HG03097 (cell line): ENCODE data around the gene AFF1.
"Not testable (repeated sequence)": the region's sequence is repeated elsewhere in the genome, so short reads cannot be mapped to it uniquely, and the experiment has no call there.

Source experiments
- ATAC-seq: cut with Tn5 transposase; IDR thresholded peaks from one replicate; pipeline ENCODE4 v1.9.1; 2021; ENCODE audit not compliant: unreplicated experiment, low FRiP score

The AFF1 gene

DNA sequence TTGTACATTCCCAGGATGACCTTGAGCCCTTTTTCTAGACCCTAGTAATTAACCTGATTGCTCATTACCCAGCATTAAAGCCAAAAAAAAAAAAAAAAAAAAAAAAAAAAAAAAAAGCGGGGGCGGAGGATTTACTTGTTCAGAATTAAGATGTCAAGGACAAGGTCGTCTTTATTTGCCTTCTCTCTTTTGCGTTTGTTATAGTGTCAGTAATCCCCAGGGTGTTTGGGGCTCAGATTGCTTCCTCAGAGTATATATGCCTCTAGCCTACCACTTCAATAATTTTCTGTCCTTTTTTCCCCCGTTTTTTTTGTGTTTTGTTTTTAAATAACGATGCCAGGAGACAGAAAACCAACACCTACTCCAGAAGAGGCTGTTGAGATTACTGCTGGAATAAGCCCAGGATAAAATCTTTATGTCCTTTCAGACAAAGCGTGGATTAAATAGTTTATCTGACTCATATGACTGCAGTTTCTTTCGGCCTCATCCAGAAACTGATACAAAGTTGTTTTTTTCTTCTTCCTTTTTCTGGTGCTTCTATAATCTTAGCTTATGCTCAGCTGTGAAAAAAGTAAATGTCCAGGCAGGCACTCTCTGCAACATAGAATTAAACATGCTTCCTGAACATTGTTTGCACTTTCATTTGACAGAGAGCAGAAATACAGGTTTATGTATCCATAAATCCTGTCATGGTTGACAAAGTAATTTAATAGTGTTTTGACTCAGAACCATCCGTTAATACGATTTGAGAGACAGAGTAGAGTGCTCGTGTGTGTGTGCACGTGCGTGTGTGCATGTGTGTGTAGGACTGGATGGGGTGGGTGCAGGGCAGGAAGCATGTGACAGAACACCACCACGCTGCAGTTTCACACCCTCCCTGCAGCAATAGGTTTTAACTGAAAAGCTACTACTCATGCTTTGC is 138.6 kb downstream of the AFF1 start:
- ATAC-seq = peak; percentile 88

GRCh38 chr4:87074121-87074488 is 139.3 kb downstream of the AFF1 start:
- ATAC-seq = no peak

- no peak for ATAC-seq
Observed at GRCh38 chr4:87075876-87076275, 141.1 kb downstream of the AFF1 start.

DNA sequence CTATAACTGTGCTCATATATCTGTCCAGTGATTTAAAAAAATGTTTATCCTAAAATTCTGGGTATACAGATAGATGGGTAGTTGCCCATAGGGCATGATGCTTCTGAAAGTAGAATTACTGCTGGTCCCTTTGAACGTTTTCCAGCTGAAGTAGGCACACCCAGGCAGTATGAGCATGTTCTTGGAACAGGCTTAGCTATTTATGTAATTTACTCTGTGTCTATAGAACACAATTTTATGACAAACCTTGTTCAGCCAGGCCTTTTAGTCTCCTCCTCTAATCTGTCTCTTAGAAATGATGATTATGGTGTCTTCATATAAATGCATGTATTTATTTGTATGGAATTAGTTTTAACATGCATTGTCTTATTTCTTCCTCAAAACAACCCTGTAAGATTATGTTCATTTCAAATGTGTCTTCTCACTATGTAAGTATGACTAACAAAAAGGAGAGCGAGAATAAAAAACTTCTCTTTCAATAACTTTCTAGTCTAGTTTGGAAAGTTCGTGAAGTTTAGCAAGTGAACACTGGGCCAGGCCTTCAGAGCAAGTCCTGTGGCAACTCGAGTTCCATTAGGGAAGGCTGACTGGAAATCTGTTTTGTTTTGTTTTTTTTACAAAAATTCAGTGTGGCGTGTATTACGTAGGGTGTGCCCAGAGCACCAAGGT is 142.0 kb downstream of the AFF1 start:
- no peak for ATAC-seq

DNA sequence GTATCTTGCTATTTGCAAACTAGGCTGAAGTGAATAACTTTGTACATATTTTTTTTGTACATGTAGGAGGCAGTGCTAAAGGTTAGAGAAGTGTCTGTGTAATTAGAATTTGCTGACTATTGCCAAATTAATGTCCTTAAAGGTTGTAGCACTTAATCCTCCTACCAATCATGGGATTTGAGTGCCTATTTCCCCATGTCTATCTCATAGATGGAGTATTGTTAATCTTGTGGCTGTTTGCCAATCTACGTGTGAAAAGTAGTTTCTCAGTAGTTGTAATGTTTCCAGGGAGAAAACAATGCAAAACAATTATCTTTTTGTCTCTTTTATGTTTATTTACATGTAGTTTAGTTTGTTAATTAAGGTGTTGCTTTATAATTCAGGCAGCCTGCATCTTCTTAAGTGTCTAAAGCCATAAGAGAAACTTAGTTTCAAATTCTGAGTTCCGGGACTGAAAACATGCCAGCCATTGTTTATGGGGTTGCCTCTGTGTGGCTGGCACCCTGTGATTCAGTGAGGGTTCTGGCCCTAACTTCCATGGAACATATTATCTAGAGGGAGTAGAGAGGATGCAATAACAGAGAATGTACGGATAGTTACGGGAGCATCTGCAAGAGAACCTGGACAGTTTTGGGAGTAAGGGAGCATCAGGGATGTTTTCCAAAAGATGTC is 143.2 kb downstream of the AFF1 start:
- ATAC-seq = no peak

DNA sequence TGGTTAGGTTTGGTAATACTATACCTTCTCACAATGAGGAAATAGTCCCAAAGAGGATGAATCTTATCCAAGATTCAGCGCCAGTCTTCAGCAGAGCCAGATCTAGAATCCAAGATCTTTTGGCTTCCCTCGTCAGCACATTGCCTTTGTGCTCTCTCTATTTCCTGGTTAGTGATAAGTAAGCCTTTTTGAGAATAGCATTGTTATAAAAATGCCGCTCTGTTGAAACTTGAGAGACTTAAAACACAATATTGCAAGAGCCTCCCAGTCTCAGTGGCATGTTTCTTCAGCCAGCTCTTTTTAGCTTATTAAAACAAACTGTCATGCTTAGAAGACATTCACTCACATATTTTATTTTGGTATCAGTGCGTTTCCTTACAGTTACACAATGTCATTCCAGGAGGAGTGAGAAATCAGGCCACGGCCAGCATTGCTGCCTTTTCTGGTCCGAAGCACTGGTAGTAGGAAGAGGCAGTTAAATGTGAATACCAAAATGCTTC is 144.2 kb downstream of the AFF1 start:
- no peak for ATAC-seq

DNA sequence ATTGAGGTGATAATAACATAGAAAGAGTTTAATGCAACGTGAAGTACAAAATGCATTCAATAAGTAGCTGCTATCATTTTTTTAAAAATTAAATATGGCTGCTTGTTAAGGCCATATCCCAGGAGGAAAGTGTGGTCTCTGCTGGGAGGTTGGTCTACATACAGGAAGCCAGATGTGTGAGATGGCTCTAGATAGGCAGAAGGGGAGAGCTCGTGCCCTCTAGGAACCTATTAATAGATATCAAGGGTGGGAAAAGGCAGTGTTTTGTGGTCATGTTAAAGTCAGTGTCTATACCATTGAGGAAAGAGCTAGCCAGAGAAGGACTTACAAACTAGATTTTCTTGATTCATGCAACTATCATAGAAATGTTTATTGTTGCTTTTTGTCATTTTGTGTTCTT is 145.2 kb downstream of the AFF1 start:
- ATAC-seq = no peak

DNA sequence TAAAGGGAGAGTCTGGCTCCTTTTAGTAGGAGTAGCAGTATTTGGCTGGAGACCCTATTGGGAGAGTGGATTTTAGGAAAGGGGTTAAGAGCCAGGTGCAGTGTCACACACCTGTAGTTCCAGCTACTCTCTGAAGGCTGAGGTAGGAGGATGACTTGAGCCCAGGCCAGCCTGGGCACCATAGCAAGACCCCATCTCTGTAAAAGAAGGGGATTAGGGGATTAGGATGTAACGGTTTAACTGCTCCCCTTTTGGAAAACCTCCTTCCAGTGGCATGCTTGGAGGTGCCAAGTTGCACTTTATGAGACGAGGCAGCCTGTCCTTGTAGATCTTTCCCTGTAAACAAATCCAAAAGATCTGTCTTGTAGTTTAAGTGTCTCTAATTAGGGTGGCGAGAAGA is 145.7 kb downstream of the AFF1 start:
- no peak for ATAC-seq

- no peak for ATAC-seq
Observed at GRCh38 chr4:87081826-87082225, 147.0 kb downstream of the AFF1 start.

- ATAC-seq = not testable (repeated sequence)
Observed at GRCh38 chr4:87085732-87086131, 150.9 kb downstream of the AFF1 start.

DNA sequence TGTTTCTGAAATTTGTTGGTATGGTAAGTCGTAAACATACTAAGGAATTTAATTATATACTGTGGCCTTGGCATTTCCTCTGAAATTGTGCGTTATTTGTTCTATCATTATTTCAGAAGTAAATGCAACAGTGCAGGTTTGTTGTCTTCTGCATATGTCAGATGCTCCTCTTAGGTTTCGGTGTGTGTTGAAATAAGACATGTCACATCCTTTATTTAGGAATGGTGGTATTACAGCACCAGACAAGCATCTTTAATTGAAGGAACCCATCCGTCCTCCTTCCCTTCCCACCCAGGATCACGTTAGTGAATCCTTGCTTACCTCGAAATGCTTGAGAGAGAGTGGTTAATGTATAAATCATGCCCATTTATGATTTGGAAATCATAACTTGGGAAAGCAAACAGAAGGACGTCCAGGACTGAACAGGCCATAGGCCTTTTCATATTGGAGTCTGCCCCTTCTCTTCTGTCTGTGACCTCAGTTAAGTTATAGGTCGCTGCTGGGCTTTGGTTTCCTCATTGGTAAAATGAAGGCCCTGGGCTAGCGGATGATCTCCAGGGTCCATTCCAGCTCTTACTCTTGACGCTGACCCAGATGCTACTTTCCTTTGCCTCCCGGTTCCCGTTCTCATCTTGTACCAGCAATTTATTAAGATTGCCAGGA is 151.5 kb downstream of the AFF1 start:
- no peak for ATAC-seq

DNA sequence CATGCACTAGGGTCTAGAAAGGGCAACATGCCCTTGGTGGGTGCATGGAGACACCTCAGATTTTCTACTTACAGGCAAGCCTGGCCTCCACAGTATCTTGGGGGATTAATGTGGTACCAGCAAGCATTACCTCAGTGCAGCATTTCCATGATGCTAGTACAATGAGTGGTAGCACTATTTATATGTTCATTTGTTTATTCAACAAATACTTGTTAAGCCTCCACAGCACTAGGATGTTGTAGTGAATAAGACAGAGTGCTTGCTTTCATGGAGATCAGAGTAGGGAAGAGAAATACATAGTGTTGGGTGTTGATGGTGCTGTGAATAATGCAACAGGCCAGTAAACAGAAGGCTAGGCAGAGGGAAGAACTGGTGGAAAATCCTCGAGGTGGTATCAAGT is 152.2 kb downstream of the AFF1 start:
- ATAC-seq = no peak

- no peak for ATAC-seq
Observed at GRCh38 chr4:87087420-87087819, 152.6 kb downstream of the AFF1 start.

DNA sequence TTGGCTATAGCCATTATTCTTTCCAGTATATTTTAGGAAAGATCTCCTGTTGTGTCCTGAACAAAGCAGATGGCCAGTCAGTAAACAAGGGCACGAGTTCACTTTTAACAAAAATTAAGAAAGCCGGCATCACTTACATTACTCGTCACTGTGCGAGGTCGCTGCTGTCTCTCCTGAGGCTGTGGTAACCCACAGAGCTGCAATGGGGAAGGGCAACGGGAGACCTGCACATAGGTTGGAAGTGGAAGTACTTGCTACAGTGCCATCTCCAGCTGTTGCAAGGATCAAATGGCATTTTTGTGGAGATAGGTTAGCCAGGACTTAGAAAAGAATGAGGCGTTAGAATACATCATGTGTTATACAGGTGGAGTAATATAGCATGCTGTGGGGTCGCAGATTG is 153.4 kb downstream of the AFF1 start:
- no peak for ATAC-seq

DNA sequence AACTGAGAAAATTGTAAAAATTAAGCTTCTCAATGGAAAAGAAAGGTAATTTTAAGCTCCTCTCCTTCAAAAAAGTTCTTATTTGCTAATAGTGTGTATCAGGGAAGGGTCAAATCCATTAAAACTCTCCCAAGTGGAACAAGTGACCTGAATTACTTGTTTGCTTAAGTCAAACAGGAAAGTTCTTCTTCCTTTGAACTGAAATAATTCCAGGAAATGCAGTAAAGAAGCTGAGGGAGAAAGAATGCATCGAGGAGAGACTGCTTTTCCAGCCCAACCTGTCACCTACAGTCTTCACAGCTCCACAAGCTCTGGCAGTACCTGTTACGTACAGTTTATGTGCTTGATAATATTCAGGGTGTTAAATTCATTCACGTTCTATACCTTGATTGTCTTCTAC is 154.6 kb downstream of the AFF1 start:
- ATAC-seq = no peak

GRCh38 chr4:87090305-87090704 is 155.5 kb downstream of the AFF1 start:
- ATAC-seq = no peak

DNA sequence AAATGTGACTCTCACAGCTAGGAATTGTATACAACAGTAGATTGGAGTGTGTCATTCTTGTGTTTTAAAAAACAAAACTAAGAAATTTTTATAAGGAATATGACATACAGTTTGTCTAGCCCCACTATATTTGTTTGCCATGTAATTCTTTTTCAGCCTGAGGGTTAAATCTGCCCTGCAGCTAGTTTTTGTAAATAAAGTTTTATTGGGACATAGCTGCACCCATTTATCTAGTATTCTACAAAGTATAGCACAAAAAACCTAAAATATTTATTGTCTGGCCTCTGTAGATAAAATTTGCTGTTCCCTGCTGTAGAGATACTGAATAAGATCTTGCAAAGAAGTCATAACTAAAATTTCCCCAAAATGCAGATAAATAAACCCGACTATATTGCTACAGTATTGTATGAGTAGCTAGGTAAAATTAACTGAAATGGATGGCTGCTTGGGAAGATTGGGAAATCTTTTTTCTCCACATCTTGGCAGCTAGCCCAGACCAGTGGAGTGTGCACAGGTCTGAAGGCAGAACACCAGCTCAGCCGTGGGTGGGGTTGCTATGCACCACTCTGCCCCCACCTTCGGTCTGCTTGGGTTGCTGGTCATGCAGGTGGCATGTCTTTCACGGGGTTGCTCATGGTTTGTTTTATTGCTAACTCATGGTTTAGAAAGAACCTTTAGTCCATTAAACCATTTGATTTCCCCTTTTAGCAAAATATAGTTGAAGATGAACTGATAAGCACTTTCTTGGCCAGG is 157.8 kb downstream of the AFF1 start:
- no peak for ATAC-seq

DNA sequence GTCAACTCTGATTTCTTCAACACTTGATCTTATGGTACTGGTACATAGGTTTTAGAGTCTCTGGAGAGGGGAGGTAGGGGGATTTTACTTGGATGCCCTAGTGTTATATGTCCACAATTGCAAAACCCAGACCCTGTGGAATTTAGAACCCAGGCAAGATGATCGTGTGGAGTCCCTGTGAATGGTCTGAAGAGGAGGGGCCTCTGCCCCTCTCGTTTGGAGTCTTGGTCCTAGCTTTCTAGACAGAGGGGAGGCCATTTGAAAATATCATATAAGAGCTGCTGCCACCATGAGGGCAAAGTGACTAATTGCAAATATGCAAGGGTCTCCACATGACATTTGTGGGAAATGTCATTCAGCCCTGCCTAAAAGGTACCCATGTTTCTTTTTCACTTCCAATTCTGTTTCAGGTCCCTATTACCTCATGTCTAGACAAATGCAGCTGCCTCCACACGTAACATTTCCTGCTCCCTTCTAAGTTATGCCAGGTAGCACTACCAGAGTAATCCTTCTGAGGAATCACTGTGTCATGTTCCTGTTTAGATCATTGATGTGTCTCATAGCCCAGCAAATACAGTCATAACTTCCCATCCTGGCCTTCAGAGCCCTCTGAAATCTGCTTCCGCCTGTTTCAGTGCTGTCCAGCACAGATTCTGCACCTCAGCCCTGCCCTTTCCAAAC is 158.8 kb downstream of the AFF1 start:
- peak; percentile 86 for ATAC-seq

DNA sequence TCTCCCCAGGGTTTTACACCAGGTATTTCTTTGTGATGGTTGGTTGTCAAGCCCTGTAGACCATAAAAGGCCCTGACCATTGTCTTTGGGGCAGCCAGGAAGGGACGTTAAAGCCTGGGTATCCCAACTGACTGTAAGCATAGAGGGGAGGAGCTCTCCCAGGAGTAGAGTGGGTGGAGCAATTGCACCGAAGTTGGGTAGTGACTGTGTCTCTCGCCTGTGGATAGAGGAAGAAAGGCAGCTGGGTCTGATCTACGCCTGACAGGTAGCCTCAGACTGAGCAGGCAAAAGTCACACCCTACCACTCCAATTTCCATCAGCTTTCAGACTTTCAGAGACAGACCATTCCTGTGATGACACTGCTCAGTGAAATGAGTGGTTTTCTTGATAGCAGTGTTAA is 162.3 kb downstream of the AFF1 start:
- no peak for ATAC-seq

DNA sequence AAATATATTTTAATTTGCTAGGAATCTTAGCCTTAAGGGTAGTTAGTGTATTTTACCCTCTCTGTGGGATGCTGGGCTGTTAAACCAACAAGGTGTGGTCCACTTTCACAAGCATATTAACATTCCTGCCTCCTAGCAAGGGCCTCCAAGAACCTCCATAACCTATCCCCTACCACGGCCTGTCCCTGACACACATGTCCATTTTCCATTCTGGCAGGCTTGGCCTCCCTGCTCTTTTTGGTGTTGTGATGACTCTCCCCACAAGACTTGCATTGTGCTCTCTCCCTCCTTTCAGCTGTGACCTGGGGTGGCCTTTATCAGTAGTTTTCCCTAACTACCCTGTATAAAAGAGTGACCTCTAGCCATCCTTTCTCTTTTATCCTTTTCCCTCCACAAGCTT is 165.4 kb downstream of the AFF1 start:
- ATAC-seq = no peak
